Cardiac muscle cell (in vitro differentiated cells and primary cell): ENCODE data around the gene BATF3. TPM values are rescaled to one million over a fixed set of nuclear protein-coding genes. Genes with fewer than 3 reads are reported as not detected.

Experiments
- DNase-seq, 2 donors: peaks; one replicate each; pipeline versions ENCODE4 v3.0.0 to v3.0.0-alpha.2; 2010 to 2017; ENCODE audit warnings: low read depth in 1 of 2, low spot score in 1 of 2
- H3K27ac ChIP-seq: fragments of 200-600 bp; sonication (generic); 2 replicates; pipeline ENCODE4 v1.5.1; 2016
- H3K27me3 ChIP-seq: fragments of 200-600 bp; sonication (generic); 2 replicates; pipeline ENCODE4 v1.6.0; 2016; ENCODE audit warnings: control low read depth
- H3K36me3 ChIP-seq: fragments of 200-600 bp; sonication (generic); 2 replicates; pipeline ENCODE4 v1.5.1; 2016; ENCODE audit warnings: control low read depth
- H3K4me1 ChIP-seq: fragments of 200-600 bp; sonication (generic); 2 replicates; pipeline ENCODE4 v1.8.1; 2017; ENCODE audit warnings: low read depth, mild to moderate bottlenecking, mixed run types
- H3K4me3 ChIP-seq: fragments of 200-600 bp; sonication (generic); 2 replicates; pipeline ENCODE4 v1.5.1; 2016; ENCODE audit warnings: mild to moderate bottlenecking
- H3K9me3 ChIP-seq: fragments of 200-600 bp; sonication (generic); 2 replicates; pipeline ENCODE4 v1.5.1; 2017; ENCODE audit warnings: low read depth, mild to moderate bottlenecking, control low read depth
- CTCF ChIP-seq: IDR thresholded peaks from 2 replicates; pipeline ENCODE4 v1.5.1; 2012; ENCODE audit warnings: low read depth, mild to moderate bottlenecking, low read length
- polyA plus RNA-seq: library from polyadenylated mRNA; unstranded; fragments of >200 nt; fragmentation: Nextera tagmentation; extraction: Ambion mirVana; gene quantifications from 2 replicates; pipeline ENCODE4 v1.2.1, GENCODE V29; 2016
- total RNA-seq: library from RNA; depleted of rRNA; stranded (reverse); fragments of >200 nt; gene quantifications from 2 replicates; pipeline ENCODE4 v1.2.3, GENCODE V29; 2016

The BATF3 gene
- total and polyA plus RNA-seq, 2 experiments from 2014 or later: 1.8 TPM

- H3K4me3 ChIP-seq: no peak overlapping the region
- no peaks in the 10 kb centered on the region for H3K4me1 ChIP-seq
- no peak for DNase-seq
- peaks cover 69% of the 10 kb centered on the region for H3K27me3 ChIP-seq
- no peaks in the 10 kb centered on the region for H3K9me3 ChIP-seq
- H3K27ac ChIP-seq: no peak overlapping the region
- TF ChIP-seq CTCF: no peak
- H3K36me3 ChIP-seq: no peaks in the 10 kb centered on the region
Observed at GRCh38 chr1:212701910-212702309, 2.3 kb upstream of the BATF3 start.

- peak; percentile 64 to 66 for DNase-seq
- Histone ChIP-seq H3K27me3 (peaks cover 77% of the 10 kb centered on the region), H3K4me3 (peak overlapping the region; percentile 36), H3K36me3 (no peaks in the 10 kb centered on the region), H3K4me1 (no peaks in the 10 kb centered on the region), H3K27ac (no peak overlapping the region), H3K9me3 (no peaks in the 10 kb centered on the region)
- TF ChIP-seq CTCF: no peak
Observed at GRCh38 chr1:212700892-212701819, 1.5 kb upstream of the BATF3 start.

- TF ChIP-seq CTCF: no peak
- H3K27me3 ChIP-seq: peaks cover 84% of the 10 kb centered on the region
- H3K4me3 ChIP-seq: peak overlapping the region; percentile 36
- no peaks in the 10 kb centered on the region for H3K4me1 ChIP-seq
- H3K9me3 ChIP-seq: no peaks in the 10 kb centered on the region
- H3K27ac ChIP-seq: no peak overlapping the region
- H3K36me3 ChIP-seq: no peaks in the 10 kb centered on the region
- no peak for DNase-seq
Observed at GRCh38 chr1:212700223-212700891, 717 bp upstream of the BATF3 start.

- Histone ChIP-seq H3K27ac (no peak overlapping the region), H3K4me3 (peak overlapping the region; percentile 36), H3K27me3 (peaks cover 84% of the 10 kb centered on the region), H3K4me1 (no peaks in the 10 kb centered on the region), H3K36me3 (no peaks in the 10 kb centered on the region), H3K9me3 (no peaks in the 10 kb centered on the region)
- peak; percentile 52 for TF ChIP-seq CTCF
- peak; percentile 39 to 53 for DNase-seq
Observed at GRCh38 chr1:212699104-212699624, 476 bp downstream of the BATF3 start.

- no peak for DNase-seq
- H3K27me3 ChIP-seq: peaks cover 82% of the 10 kb centered on the region
- H3K36me3 ChIP-seq: no peaks in the 10 kb centered on the region
- TF ChIP-seq CTCF: no peak
- no peaks in the 10 kb centered on the region for H3K9me3 ChIP-seq
- no peaks in the 10 kb centered on the region for H3K4me1 ChIP-seq
- peak overlapping the region; percentile 36 for H3K4me3 ChIP-seq
- H3K27ac ChIP-seq: no peak overlapping the region
Observed at GRCh38 chr1:212698467-212699103, 1.1 kb downstream of the BATF3 start.
